Stimulated activated CD8-positive, alpha-beta memory T cell treated with anti-CD3 and anti-CD28 coated beads, Interleukin-15, amount 100 ng/mL, for 1 hour (primary cell): ENCODE measurements around the gene PHPT1.
"Not testable (repeated sequence)": the region's sequence is repeated elsewhere in the genome, so short reads cannot be mapped to it uniquely, and the experiment has no call there.

ENCODE experiments used
- DNase-seq: peaks from one replicate; pipeline ENCODE4 v3.0.0-alpha.2; 2020; ENCODE audit warnings: low read depth

Gene PHPT1

GRCh38 chr9:136837146-136837855, 11.9 kb upstream of the PHPT1 start:
- no peak for DNase-seq

DNA sequence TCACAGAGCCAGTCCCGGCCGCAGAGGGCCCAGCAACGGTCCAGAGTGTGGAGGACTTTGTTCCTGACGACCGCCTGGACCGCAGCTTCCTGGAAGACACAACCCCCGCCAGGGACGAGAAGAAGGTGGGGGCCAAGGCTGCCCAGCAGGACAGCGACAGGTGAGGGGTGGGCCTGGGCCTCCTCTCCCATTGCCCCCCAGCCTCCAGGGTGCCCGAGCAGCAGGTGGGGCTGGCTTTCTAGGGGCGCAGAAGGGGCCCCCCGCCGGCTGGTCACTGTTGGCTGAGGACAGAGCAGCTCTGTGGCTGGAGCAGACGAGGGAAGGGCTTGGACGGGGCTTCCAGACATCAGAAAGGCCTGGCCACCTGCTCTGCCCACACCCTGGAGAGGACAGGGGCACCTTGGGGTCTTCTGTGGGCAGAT, 11.3 kb upstream of the PHPT1 start:
- not testable (repeated sequence) for DNase-seq

- DNase-seq: no peak
Measured at GRCh38 chr9:136838314-136839228, 10.6 kb upstream of the PHPT1 start.

GRCh38 chr9:136839229-136840139, 9.7 kb upstream of the PHPT1 start:
- DNase-seq: no peak

DNA sequence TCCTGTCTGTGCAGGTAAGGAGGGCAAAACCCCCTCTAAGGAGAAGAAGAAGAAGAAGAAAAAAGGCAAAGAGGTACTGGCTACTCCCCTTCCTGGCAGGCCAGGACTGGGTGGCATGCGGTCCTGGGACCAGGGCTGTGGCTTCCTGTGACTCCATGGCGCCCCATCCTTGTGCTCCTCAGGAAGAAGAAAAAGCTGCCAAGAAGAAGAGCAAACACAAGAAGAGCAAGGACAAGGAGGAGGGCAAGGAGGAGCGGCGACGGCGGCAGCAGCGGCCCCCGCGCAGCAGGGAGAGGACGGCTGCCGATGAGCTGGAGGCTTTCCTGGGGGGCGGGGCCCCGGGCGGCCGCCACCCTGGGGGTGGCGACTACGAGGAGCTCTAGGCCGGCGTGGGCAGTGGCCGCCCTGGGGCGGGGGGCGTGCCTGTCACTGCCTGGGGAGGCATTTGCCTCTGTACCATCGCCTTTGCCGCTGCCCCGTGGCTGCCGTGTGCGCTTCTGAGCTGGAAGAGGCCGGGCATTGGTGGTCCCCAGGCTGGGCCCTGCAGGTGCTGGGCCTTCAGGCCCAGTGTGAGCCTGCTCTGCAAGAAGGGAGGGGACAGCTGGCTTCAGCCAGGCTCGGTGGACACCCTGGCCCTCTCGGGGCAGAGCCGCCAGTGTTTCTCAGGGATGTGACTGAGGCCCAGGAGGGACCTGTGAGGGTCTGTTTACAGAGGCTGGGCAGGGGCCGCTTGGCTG, 8.9 kb upstream of the PHPT1 start:
- DNase-seq: no peak

DNA sequence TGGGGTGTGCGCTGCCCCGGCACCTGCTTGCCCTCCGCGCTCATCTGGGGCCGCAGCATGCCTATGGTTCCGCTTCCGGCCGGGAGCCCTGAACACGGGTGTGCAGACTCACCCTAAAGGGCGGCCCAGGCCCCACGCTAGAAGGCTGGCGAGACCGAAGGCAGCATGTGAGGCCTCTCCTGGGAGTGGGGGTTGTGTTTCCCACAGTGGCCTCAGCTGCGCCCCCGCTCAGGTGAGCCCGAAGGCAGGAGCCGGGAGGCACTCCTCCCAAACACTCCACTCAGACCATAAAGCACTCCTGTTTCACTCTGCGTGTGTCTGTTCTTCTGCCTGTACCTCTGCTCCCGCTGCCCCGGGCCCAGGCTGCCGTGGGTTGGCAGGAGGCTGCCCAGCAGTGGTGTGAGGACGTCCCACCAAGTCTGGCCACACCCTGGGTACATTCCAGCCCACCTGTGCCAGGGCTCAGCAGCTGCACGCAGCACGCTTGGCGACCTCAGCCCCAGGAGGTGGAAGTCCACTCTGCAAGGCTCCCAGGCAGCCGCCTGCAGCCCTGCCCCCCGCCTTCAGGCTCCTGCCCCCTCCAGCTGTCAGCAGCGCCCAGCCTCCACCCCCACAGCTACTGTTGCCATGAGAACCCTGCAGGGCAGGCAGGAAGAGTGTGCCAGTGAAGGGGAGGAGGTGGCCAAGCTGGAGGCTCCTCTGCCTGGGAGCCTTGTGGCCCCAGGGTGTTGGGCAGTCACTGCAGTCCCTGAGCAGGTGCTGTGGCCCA, 8.1 kb upstream of the PHPT1 start:
- no peak for DNase-seq

GRCh38 chr9:136841646-136842379, 7.4 kb upstream of the PHPT1 start:
- not testable (repeated sequence) for DNase-seq

DNA sequence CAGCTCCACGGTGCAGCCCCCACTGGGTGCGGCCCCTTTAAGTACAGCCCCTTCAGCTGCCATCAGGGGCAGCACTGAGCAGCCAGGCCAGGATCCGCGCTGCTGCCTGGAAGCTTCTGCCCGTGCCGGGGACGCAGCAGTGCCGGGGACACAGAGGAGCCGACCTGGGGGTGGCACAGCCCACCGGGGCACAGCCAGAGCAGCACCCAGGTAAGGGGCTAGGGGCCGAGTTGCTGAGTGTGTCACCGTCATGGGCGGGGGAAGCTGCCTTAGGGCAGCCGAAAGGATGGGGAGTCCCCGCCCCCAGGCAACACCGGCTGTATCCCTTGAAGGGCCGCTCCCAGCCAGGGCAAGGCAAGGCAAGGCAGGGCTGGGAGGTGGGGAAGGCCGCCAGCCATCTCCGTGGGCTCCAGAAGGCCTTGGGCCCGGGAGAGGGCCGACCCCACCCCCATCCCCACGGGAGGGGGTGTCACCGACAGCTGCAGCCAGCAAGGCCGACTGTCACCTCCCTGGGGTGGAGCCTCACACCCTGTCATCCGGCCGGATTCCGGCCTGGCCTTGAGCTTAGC, 6.7 kb upstream of the PHPT1 start, which contains the start of gene AJM1:
Gene AJM1, plus strand, starts transcription at position 99 of the 569 bp plus-strand sequence. CDS start 1,937 bp downstream, outside the sequence.
- peak; percentile 68 for DNase-seq

GRCh38 chr9:136843159-136843800, 5.9 kb upstream of the PHPT1 start:
- DNase-seq: not testable (repeated sequence)

GRCh38 chr9:136843801-136844740, 5.1 kb upstream of the PHPT1 start:
- DNase-seq: peak; percentile 38

DNA sequence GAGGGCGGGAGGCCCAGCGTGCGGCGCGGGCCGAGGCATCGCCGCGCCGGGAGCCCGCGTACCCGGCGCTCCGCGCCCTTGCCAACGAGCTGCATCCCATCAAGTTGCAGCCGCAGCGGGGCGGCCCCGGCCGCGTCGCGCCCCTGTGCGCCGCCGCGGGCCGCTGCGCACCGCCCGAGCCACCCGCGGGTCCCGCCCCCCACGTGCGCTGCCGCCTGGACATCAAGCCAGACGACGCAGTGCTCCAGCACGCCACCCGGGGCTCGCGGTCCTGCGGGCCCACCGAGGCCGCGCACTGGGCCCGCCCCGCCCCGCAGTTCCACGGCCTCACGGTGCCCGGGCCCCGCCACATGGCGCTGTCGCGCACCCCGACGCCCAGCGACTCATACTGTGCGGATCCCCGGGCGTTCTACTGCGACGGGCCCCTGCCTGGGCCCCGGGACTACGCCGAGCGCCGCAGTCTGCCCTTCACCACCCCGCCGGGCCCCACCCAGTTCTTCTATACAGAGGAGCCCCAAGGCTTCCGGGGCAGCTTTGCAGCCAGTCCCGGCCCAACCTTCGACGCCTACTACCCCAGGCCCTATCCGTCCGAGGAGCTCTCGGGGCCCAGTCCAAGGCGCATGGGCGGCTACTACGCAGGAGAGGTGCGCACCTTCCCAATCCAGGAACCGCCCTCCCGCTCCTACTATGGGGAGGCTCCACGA, 4.3 kb upstream of the PHPT1 start:
- DNase-seq: no peak

- DNase-seq: no peak
Measured at GRCh38 chr9:136845465-136846260, 3.5 kb upstream of the PHPT1 start.

DNA sequence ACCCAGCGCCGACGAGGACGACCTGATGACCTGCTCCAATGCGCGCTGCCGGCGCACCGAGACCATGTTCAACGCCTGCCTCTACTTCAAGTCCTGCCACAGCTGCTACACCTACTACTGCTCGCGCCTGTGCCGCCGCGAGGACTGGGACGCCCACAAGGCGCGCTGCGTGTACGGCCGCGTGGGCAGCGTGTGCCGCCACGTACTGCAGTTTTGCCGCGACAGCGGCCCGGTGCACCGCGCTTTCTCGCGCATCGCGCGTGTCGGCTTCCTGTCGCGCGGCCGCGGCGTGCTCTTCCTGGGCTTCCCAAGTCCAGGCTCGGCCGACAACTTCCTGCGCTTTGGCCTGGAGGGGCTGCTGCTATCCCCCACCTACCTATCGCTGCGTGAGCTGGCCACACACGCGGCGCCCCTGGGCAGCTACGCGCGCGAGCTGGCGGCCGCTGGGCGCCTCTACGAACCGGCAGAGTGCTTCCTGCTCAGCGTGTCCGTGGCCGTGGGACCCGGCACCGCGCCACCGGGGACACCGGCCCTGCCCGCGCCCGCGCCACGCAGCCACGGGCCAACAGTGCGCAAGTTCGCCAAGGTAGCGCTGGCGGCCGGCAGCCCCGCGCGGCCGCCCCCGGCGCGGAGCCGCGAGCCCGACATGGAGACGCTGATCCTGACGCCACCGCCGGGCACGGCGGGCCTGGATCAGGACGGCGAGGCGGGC, 2.7 kb upstream of the PHPT1 start:
- no peak for DNase-seq

DNA sequence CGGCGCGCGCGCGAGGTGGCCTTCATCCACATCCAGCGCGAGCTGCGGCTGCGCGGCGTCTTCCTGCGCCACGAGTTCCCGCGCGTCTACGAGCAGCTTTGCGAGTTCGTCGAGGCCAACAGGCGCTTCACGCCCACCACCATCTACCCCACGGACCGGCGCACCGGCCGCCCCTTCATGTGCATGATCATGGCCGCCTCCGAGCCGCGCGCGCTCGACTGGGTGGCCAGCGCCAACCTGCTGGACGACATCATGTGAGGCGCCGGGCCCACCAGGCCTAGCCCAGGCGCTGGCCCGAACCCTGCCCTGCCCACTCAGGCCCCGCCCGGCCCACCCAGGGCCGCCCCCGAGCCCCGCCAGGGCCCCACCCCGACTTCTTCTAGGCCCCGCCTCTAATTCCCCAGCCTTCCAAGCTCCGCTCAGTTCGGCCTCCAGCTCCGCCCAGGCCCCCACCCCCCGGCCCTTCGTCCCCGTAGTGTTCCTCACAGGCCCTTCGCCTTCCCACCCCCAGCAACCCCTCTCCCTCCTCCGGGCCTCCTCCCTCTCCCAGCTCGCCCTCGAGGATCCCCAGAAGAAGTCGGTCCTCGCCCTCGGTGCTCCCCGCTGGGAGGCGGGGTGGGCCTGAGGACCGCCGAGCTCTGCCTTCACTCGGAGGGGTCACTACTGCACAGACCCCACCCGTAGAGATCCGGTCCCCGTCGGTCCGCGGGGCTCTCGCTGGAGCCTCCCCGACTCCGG, 2.0 kb upstream of the PHPT1 start:
- DNase-seq: no peak

DNA sequence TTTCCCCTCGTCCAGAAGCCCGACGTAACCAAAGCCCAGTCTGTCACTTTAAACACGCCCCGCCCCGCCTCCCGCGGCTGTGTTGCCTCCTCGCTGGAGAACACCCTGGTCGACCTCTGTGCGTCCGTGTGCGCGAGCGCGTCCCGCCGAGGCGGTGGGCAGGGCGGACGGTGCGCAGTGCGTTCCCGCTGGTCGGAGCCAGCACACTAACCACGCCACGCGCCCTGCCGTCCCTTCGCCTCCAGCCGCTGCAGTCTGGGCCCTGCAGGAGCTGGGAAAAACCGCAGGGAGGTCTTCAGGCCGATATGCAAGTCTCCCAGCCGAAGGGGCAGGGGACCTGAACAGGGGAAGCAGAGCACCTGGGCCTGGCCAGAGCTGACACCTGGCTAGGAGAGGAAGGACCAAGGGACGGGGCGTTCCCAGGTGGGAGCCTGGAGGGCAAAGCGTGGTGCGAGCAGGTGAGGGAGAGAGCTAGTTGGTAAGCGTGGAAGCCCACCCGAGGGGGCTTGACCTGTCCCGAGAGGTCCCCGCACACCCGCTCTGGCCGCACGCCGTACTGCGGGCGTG, 1.3 kb upstream of the PHPT1 start:
- peak; percentile 30 for DNase-seq
